SKM-1 (cell line): Measurements from ENCODE around the gene UTS2R.
"Not testable (repeated sequence)": the region's sequence is repeated elsewhere in the genome, so short reads cannot be mapped to it uniquely, and the experiment has no call there.

Experiments
- DNase-seq: peaks from one replicate; lab custom pipeline; 2025; ENCODE audit not compliant: unreplicated experiment; lab: John Stamatoyannopoulos, UW

The UTS2R gene

GRCh38 chr17:82374626-82375331, 3.2 kb downstream of the UTS2R start:
- DNase-seq: no peak

- no peak for DNase-seq
Measured at GRCh38 chr17:82375359-82376041, 3.9 kb downstream of the UTS2R start.

GRCh38 chr17:82376042-82376730, 4.6 kb downstream of the UTS2R start:
- DNase-seq: no peak

GRCh38 chr17:82377294-82377693, 5.7 kb downstream of the UTS2R start:
- DNase-seq: not testable (repeated sequence)

- no peak for DNase-seq
Measured at GRCh38 chr17:82377924-82378740, 6.6 kb downstream of the UTS2R start.

GRCh38 chr17:82378741-82379021, 7.1 kb downstream of the UTS2R start:
- DNase-seq: no peak

- DNase-seq: no peak
Measured at GRCh38 chr17:82380860-82381702, 9.5 kb downstream of the UTS2R start.

GRCh38 chr17:82381703-82382009, 10.1 kb downstream of the UTS2R start:
- DNase-seq: not testable (repeated sequence)

GRCh38 chr17:82382220-82382932, 10.8 kb downstream of the UTS2R start:
- DNase-seq: not testable (repeated sequence)

- DNase-seq: no peak
Measured at GRCh38 chr17:82382933-82383255, 11.3 kb downstream of the UTS2R start.

- DNase-seq: no peak
Measured at GRCh38 chr17:82383411-82383810, 11.8 kb downstream of the UTS2R start.

GRCh38 chr17:82384051-82384729, 12.6 kb downstream of the UTS2R start:
- DNase-seq: no peak

- DNase-seq: no peak
Measured at GRCh38 chr17:82384730-82385481, 13.3 kb downstream of the UTS2R start.

GRCh38 chr17:82385559-82386254, 14.1 kb downstream of the UTS2R start:
- no peak for DNase-seq

GRCh38 chr17:82386255-82386831, 14.8 kb downstream of the UTS2R start:
- DNase-seq: no peak

GRCh38 chr17:82386881-82387704, 15.5 kb downstream of the UTS2R start:
- no peak for DNase-seq

- DNase-seq: no peak
Measured at GRCh38 chr17:82387705-82388106, 16.1 kb downstream of the UTS2R start.
